ENCODE data around the gene MT1F. TPM values are rescaled to one million over a fixed set of nuclear protein-coding genes. Genes with fewer than 3 reads are reported as not detected.

MT1F gene
- 1 to 10 TPM in 2 of 4 donors, not detected in 2; 1.7 to 4.6 TPM for total RNA-seq

GRCh38 chr16:56657555-56658326 lies at the start of gene MT1F:
TSS of gene MT1F (plus strand) at chr16:56657959. CDS start at chr16:56658059, 100 bp downstream.
- no peaks in the 10 kb centered on the region for H3K36me3 ChIP-seq
- H3K9me3 ChIP-seq = no peaks in the 10 kb centered on the region
- TF ChIP-seq EP300 (IDR thresholded peaks at IDR 0.05) (no peak), POLR2AphosphoS5 (IDR thresholded peaks at IDR 0.05) (no peak), POLR2A (IDR thresholded peaks at IDR 0.05) (no peak)
- TF ChIP-seq, protein P1, sequence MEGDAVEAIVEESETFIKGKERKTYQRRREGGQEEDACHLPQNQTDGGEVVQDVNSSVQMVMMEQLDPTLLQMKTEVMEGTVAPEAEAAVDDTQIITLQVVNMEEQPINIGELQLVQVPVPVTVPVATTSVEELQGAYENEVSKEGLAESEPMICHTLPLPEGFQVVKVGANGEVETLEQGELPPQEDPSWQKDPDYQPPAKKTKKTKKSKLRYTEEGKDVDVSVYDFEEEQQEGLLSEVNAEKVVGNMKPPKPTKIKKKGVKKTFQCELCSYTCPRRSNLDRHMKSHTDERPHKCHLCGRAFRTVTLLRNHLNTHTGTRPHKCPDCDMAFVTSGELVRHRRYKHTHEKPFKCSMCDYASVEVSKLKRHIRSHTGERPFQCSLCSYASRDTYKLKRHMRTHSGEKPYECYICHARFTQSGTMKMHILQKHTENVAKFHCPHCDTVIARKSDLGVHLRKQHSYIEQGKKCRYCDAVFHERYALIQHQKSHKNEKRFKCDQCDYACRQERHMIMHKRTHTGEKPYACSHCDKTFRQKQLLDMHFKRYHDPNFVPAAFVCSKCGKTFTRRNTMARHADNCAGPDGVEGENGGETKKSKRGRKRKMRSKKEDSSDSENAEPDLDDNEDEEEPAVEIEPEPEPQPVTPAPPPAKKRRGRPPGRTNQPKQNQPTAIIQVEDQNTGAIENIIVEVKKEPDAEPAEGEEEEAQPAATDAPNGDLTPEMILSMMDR (IDR thresholded peaks at IDR 0.05) = no peak
- 0% methylated on average over 1 of the region's 46 CpGs; no CpG with 5 or more reads in 1 of the 2 donors for WGBS, 2 donors (ENCODE audit: low coverage in 1 of 2)
- peak; percentile 77 for ATAC-seq
- H3K4me1 ChIP-seq = peaks cover 0 to 22% (median 4%) of the 10 kb centered on the region in 3 donors
- peak within 1 kb of the TSS; percentile 24 to 55 for H3K4me3 ChIP-seq
- peaks cover 57% of the 10 kb centered on the region for H3K27me3 ChIP-seq
- peak within 1 kb of the TSS in 3 of 4 donors; percentile 38 to 68 (median 47) for H3K27ac ChIP-seq

GRCh38 chr16:56608043-56608875 lies 49.5 kb upstream of the MT1F start, which contains the start of gene MT2A:
TSS of gene MT2A (plus strand) at chr16:56608584. CDS start at chr16:56608656, 72 bp downstream.
- Histone ChIP-seq H3K9me3 (no peaks in the 10 kb centered on the region), H3K27ac (peak within 1 kb of the TSS; percentile 71 to 92 (median 88)), H3K4me1 (peaks cover 0 to 63% (median 26%) of the 10 kb centered on the region in 3 donors), H3K27me3 (no peaks in the 10 kb centered on the region), H3K36me3 (no peaks in the 10 kb centered on the region), H3K4me3 (peak within 1 kb of the TSS; percentile 61 to 83)
- TF ChIP-seq EP300 (IDR thresholded peaks at IDR 0.05) (no peak), POLR2AphosphoS5 (IDR thresholded peaks at IDR 0.05) (peak; percentile 98), POLR2A (IDR thresholded peaks at IDR 0.05) (peak; percentile 88 to 91)
- TF ChIP-seq, protein P1 (IDR thresholded peaks at IDR 0.05) = peak in 2 of 4 experiments; percentile 3 to 30
- WGBS, 2 donors (ENCODE audit: low coverage in 1 of 2) = 0 to 25% methylated on average over 2 to 9 of the region's 62 CpGs
- peak; percentile 83 for ATAC-seq

- Histone ChIP-seq H3K27me3 (no peaks in the 10 kb centered on the region), H3K36me3 (no peaks in the 10 kb centered on the region), H3K9me3 (no peaks in the 10 kb centered on the region), H3K27ac (peak overlapping the region; percentile 71 to 92 (median 88)), H3K4me1 (peaks cover 0 to 63% (median 26%) of the 10 kb centered on the region in 3 donors), H3K4me3 (peak overlapping the region; percentile 61 to 83)
- TF ChIP-seq POLR2A (IDR thresholded peaks at IDR 0.05) = no peak
- TF ChIP-seq EP300 (IDR thresholded peaks at IDR 0.05) = no peak
- no peak for TF ChIP-seq POLR2AphosphoS5 (IDR thresholded peaks at IDR 0.05)
- TF ChIP-seq, protein P1 (IDR thresholded peaks at IDR 0.05) = no peak
- ATAC-seq = no peak
- WGBS, 2 donors (ENCODE audit: low coverage in 1 of 2) = 0 to 3% methylated on average over 10 to 17 of the region's 21 CpGs
These were observed 48.8 kb upstream of the MT1F start for GRCh38 chr16:56608876-56609462.

- Histone ChIP-seq H3K9me3 (no peaks in the 10 kb centered on the region), H3K27ac (peak overlapping the region; percentile 71 to 92 (median 88)), H3K4me1 (peaks cover 0 to 63% (median 26%) of the 10 kb centered on the region in 3 donors), H3K36me3 (no peaks in the 10 kb centered on the region), H3K27me3 (no peaks in the 10 kb centered on the region), H3K4me3 (peak overlapping the region; percentile 61 to 83)
- WGBS, 2 donors (ENCODE audit: low coverage in 1 of 2) = 0 to 3% methylated on average over 6 of the region's 6 CpGs
- ATAC-seq = no peak
- no peak for TF ChIP-seq EP300 (IDR thresholded peaks at IDR 0.05)
- peak; percentile 82 for TF ChIP-seq POLR2AphosphoS5 (IDR thresholded peaks at IDR 0.05)
- TF ChIP-seq, protein P1 (IDR thresholded peaks at IDR 0.05) = peak in 2 of 4 experiments; percentile 23 to 30
These were observed 48.3 kb upstream of the MT1F start for GRCh38 chr16:56609463-56609921.

All from gastroesophageal sphincter (tissue), 4 donors.